ENCODE data around the gene RBM4B.

The RBM4B gene

GRCh38 chr11:66686801-66687750 lies 9.4 kb upstream of the RBM4B start:
- DNase-seq (ENCODE audit: low spot score): no peak

GRCh38 chr11:66686100-66686785 lies 8.6 kb upstream of the RBM4B start:
- no peak for DNase-seq (ENCODE audit: low spot score)

- DNase-seq (ENCODE audit: low spot score): no peak
Measured at GRCh38 chr11:66685276-66686099, 7.8 kb upstream of the RBM4B start.

GRCh38 chr11:66684635-66685034 lies 6.9 kb upstream of the RBM4B start:
- no peak for DNase-seq (ENCODE audit: low spot score)

- DNase-seq (ENCODE audit: low spot score): no peak
Measured at GRCh38 chr11:66683877-66684276, 6.2 kb upstream of the RBM4B start.

- DNase-seq (ENCODE audit: low spot score): no peak
Measured at GRCh38 chr11:66680966-66681645, 3.4 kb upstream of the RBM4B start.

- DNase-seq (ENCODE audit: low spot score): no peak
Measured at GRCh38 chr11:66676931-66677598, 622 bp downstream of the RBM4B start.

GRCh38 chr11:66676282-66676919 lies 1.3 kb downstream of the RBM4B start:
- no peak for DNase-seq (ENCODE audit: low spot score)

- no peak for DNase-seq (ENCODE audit: low spot score)
Measured at GRCh38 chr11:66674964-66675602, 2.6 kb downstream of the RBM4B start.

GRCh38 chr11:66670816-66671215 lies 6.9 kb downstream of the RBM4B start:
- no peak for DNase-seq (ENCODE audit: low spot score)

GRCh38 chr11:66665369-66665768 lies 12.3 kb downstream of the RBM4B start:
- DNase-seq (ENCODE audit: low spot score): no peak

- DNase-seq (ENCODE audit: low spot score): no peak
Measured at GRCh38 chr11:66663741-66664296, 13.9 kb downstream of the RBM4B start.

- DNase-seq (ENCODE audit: low spot score): no peak
Measured at GRCh38 chr11:66659763-66660162, 17.9 kb downstream of the RBM4B start.

GRCh38 chr11:66653123-66653522 lies 24.6 kb downstream of the RBM4B start:
- DNase-seq (ENCODE audit: low spot score): no peak

- DNase-seq (ENCODE audit: low spot score): no peak
Measured at GRCh38 chr11:66652651-66653050, 25.0 kb downstream of the RBM4B start.

- DNase-seq (ENCODE audit: low spot score): no peak
Measured at GRCh38 chr11:66651016-66651415, 26.7 kb downstream of the RBM4B start.

GRCh38 chr11:66649903-66650302 lies 27.8 kb downstream of the RBM4B start:
- DNase-seq (ENCODE audit: low spot score): no peak

- no peak for DNase-seq (ENCODE audit: low spot score)
Measured at GRCh38 chr11:66646828-66647227, 30.9 kb downstream of the RBM4B start.

- no peak for DNase-seq (ENCODE audit: low spot score)
Measured at GRCh38 chr11:66643745-66644437, 33.8 kb downstream of the RBM4B start.
